Stimulated activated CD4-positive, alpha-beta T cell treated with anti-CD3 and anti-CD28 coated beads, TNF-alpha, amount 100 ng/mL, for 1 hour (primary cell): ENCODE results near the gene WASF2.
"Not testable (repeated sequence)": the region's sequence is repeated elsewhere in the genome, so short reads cannot be mapped to it uniquely, and the experiment has no call there.

ENCODE experiments used
- DNase-seq, 3 donors: peaks; one replicate each; pipeline ENCODE4 v3.0.0-alpha.2; 2020; ENCODE audit warnings: low read depth in 3 of 3, low spot score in 1 of 3

The WASF2 gene

GRCh38 chr1:27463916-27464315 lies 26.1 kb downstream of the WASF2 start:
- DNase-seq = not testable (repeated sequence)

GRCh38 chr1:27458521-27458920 lies 31.4 kb downstream of the WASF2 start:
- not testable (repeated sequence) for DNase-seq

GRCh38 chr1:27455139-27455811 lies 34.7 kb downstream of the WASF2 start:
- DNase-seq = no peak

- no peak for DNase-seq
Measured at GRCh38 chr1:27454610-27455009, 35.4 kb downstream of the WASF2 start.

- no peak for DNase-seq
Measured at GRCh38 chr1:27451343-27451742, 38.6 kb downstream of the WASF2 start.

- no peak for DNase-seq
Measured at GRCh38 chr1:27448982-27449381, 41.0 kb downstream of the WASF2 start.

GRCh38 chr1:27447883-27448282 lies 42.1 kb downstream of the WASF2 start:
- DNase-seq = no peak

GRCh38 chr1:27447399-27447798 lies 42.6 kb downstream of the WASF2 start:
- no peak for DNase-seq

GRCh38 chr1:27446496-27447020 lies 43.4 kb downstream of the WASF2 start:
- no peak for DNase-seq

GRCh38 chr1:27445177-27445936 lies 44.6 kb downstream of the WASF2 start:
- DNase-seq = no peak

- DNase-seq = no peak
Measured at GRCh38 chr1:27444632-27445031, 45.3 kb downstream of the WASF2 start.

GRCh38 chr1:27439150-27439549 lies 50.8 kb downstream of the WASF2 start:
- DNase-seq = no peak

GRCh38 chr1:27438621-27439061 lies 51.3 kb downstream of the WASF2 start:
- no peak for DNase-seq

- DNase-seq = no peak
Measured at GRCh38 chr1:27436204-27437159, 53.5 kb downstream of the WASF2 start.

GRCh38 chr1:27435566-27436203 lies 54.3 kb downstream of the WASF2 start:
- no peak for DNase-seq

GRCh38 chr1:27433706-27434105 lies 56.3 kb downstream of the WASF2 start:
- DNase-seq = no peak

GRCh38 chr1:27432725-27433124 lies 57.2 kb downstream of the WASF2 start:
- not testable (repeated sequence) for DNase-seq

- no peak for DNase-seq
Measured at GRCh38 chr1:27431601-27431940, 58.4 kb downstream of the WASF2 start.

GRCh38 chr1:27430903-27431600 lies 58.9 kb downstream of the WASF2 start:
- DNase-seq = no peak

- DNase-seq = no peak
Measured at GRCh38 chr1:27429029-27429425, 60.9 kb downstream of the WASF2 start.
